Tibial nerve (tissue), 4 donors: ENCODE measurements around the gene TMEM258.

Experiments
- CTCF ChIP-seq, 5 experiments: fragments of 200-600 bp in 3 of 5; fragments of 450-650 bp in 2 of 5; sonication (generic) in 3 of 5; IDR thresholded peaks; one replicate each; pipeline ENCODE4 v1.5.1; 2016 to 2019; ENCODE audit warnings: antibody characterized with exemption in 5 of 5, mild to moderate bottlenecking in 3 of 5, moderate library complexity in 2 of 5
- EP300 ChIP-seq, 2 donors: sonication (generic); formaldehyde crosslinking; IDR thresholded peaks; one replicate each; pipeline ENCODE4 v1.6.1; 2017; ENCODE audit warnings: antibody characterized with exemption in 2 of 2, mild to moderate bottlenecking in 1 of 2
- POLR2A ChIP-seq, 2 donors: fragments of 450-650 bp; IDR thresholded peaks; one replicate each; pipeline ENCODE4 v1.6.1; 2017; ENCODE audit warnings: antibody characterized with exemption in 2 of 2, mild to moderate bottlenecking in 2 of 2, moderate library complexity in 2 of 2

DNA sequence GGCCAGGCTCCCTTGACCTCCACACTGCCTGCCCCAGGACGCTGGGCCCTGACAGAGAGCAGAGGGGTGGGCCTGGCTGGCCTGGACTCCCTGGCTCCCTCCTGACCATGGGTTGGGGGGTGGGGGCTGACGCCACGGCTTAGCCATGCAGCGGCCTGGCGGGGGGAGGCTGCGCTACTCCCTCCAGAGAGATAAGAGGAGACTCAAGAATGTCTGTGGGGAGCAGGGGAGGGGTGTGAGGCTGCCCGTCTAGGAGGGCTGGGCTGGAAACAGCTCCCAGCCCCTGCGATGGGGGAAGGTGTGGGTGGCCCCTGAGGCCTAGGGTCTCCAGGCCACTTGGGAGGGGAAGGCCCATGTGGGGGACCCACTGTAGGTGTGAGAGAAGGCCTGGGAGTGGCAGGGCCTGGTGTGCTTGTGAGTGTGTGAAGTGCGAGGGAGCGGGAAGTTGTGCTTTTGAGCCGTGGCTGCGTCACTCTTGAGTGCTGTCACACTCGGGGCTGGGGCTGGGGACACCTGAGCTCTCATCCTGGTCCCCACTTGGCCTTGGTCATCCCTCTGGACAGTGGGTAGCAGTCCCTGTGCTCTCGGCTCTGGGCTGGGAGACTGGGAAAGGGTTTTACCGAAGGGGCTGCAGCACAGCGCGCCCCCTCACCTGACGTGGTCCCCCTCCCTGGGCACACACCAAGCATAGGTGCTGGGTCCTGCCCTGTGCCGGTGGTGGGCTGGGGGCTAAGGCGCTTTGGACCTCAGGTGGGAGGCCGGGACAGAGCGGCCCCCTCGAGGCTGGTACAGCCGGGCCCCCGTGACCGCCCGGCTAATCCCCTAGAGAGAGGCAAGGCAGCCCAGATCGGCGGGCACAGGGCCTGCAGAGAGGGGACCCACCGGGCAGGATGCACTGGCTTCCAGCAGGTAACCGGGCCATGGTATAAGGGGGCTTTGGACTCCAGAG lies 37.6 kb downstream of the TMEM258 start:
- TF ChIP-seq CTCF (IDR thresholded peaks at IDR 0.05) (no peak), EP300 (IDR thresholded peaks at IDR 0.05) (no peak), POLR2A (IDR thresholded peaks at IDR 0.05) (no peak)
